Chondrocyte (in vitro differentiated cells): ENCODE results near the gene LMBR1L. TPM values are rescaled to one million over a fixed set of nuclear protein-coding genes. Genes with fewer than 3 reads are reported as not detected.
A peak's percentile ranks its signal among the peaks of the same experiment; 100 is the strongest.

Source experiments
- DNase-seq: peaks from one replicate; pipeline ENCODE4 v3.0.0; 2021; ENCODE audit warnings: mixed read lengths, low spot score
- H3K27ac Mint-ChIP-seq: one replicate; pipeline ENCODE4 v1.8.0; 2021; ENCODE audit warnings: mild to moderate bottlenecking, moderate library complexity, mixed read lengths; ENCODE audit not compliant: unreplicated experiment
- H3K27me3 Mint-ChIP-seq: 2 replicates; pipeline ENCODE4 v1.8.0; 2021; ENCODE audit warnings: low read depth, mixed read lengths
- H3K36me3 Mint-ChIP-seq: 2 replicates; pipeline ENCODE4 v1.8.0; 2021; ENCODE audit warnings: low read depth, mixed read lengths
- H3K4me1 Mint-ChIP-seq: 2 replicates; pipeline ENCODE4 v1.8.0; 2021; ENCODE audit warnings: low read depth, mild to moderate bottlenecking, mixed read lengths
- H3K4me3 Mint-ChIP-seq: one replicate; pipeline ENCODE4 v1.8.0; 2021; ENCODE audit warnings: mild to moderate bottlenecking, moderate library complexity, mixed read lengths; ENCODE audit not compliant: unreplicated experiment
- H3K9me3 Mint-ChIP-seq: 2 replicates; pipeline ENCODE4 v1.8.0; 2021; ENCODE audit warnings: low read depth, mixed read lengths
- total RNA-seq: library from RNA; stranded (reverse); gene quantifications from 3 replicates; pipeline ENCODE4 v1.2.1, GENCODE V29; 2021
- TF ChIP-seq, protein P1 (sequence below): fragments of 200-600 bp; sonication (generic); IDR thresholded peaks from 2 replicates; pipeline ENCODE4 v1.5.0; 2021; ENCODE audit warnings: antibody characterized with exemption, mild to moderate bottlenecking, moderate library complexity

LMBR1L gene
- total RNA-seq, 1 donor from 2014 or later, result 46.9 TPM

- Mint-ChIP-seq H3K4me3 (peak overlapping the region; percentile 58), H3K4me1 (peaks cover 34% of the 10 kb centered on the region), H3K36me3 (no peaks in the 10 kb centered on the region), H3K27me3 (peaks cover 26% of the 10 kb centered on the region), H3K9me3 (no peaks in the 10 kb centered on the region), H3K27ac (peak overlapping the region; percentile 51)
- DNase-seq, result no peak
- TF ChIP-seq, protein P1, sequence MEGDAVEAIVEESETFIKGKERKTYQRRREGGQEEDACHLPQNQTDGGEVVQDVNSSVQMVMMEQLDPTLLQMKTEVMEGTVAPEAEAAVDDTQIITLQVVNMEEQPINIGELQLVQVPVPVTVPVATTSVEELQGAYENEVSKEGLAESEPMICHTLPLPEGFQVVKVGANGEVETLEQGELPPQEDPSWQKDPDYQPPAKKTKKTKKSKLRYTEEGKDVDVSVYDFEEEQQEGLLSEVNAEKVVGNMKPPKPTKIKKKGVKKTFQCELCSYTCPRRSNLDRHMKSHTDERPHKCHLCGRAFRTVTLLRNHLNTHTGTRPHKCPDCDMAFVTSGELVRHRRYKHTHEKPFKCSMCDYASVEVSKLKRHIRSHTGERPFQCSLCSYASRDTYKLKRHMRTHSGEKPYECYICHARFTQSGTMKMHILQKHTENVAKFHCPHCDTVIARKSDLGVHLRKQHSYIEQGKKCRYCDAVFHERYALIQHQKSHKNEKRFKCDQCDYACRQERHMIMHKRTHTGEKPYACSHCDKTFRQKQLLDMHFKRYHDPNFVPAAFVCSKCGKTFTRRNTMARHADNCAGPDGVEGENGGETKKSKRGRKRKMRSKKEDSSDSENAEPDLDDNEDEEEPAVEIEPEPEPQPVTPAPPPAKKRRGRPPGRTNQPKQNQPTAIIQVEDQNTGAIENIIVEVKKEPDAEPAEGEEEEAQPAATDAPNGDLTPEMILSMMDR, result peak; percentile 65
Observed at GRCh38 chr12:49089821-49090773, 20.6 kb downstream of the LMBR1L start.

GRCh38 chr12:49088932-49089330 is 21.7 kb downstream of the LMBR1L start:
- H3K4me1 Mint-ChIP-seq, result peaks cover 30% of the 10 kb centered on the region
- H3K27me3 Mint-ChIP-seq, result peaks cover 21% of the 10 kb centered on the region

DNA sequence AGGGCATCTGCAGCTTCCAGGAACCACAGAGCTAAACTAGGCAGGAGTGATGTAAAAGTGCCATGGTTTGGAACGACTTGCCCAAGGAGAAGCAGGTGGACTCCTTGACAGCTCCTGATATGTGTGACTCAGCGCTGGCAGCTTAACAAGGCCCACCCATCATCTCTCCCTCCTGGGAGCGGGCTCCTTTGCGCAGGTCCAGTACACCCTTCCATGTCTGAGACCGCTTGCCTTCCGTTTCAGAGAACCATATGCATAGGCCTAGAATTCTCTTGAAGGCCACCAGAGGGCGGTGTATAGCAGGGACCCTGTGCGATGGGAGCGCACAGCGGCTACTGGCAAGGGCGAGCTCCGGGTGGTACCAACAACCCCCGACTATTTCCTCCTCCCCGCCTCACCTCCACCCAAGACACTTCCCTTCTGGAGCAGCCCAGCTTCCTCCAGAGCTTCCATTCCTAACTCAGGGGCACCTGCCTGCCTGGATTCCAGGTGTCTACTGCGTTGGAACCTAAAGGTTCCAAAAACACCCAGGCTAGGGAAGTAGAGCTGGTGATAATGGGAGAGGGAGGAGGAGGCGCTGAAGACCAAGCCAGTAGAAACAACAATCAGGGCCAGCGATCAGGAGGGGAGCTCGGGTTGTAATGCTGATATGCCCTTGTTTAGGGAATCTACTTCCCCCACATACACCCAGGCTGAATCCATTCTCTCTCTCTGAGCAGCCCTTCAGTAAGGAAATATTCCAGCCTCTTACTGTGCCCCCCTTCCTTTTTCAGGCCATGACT is 22.3 kb downstream of the LMBR1L start:
- peaks cover 15% of the 10 kb centered on the region for H3K27me3 Mint-ChIP-seq

More at GRCh38 chr12:49088932-49089330, 21.7 kb downstream of the LMBR1L start:
- no peak overlapping the region for H3K27ac Mint-ChIP-seq
- H3K36me3 Mint-ChIP-seq, result no peaks in the 10 kb centered on the region
- no peaks in the 10 kb centered on the region for H3K9me3 Mint-ChIP-seq
- H3K4me3 Mint-ChIP-seq, result no peak overlapping the region
- TF ChIP-seq, protein P1, result no peak
- DNase-seq, result no peak

GRCh38 chr12:49086116-49086515 is 24.5 kb downstream of the LMBR1L start:
- Mint-ChIP-seq H3K27me3 (peaks cover 10% of the 10 kb centered on the region), H3K9me3 (no peaks in the 10 kb centered on the region), H3K4me3 (no peak overlapping the region), H3K4me1 (peaks cover 19% of the 10 kb centered on the region), H3K36me3 (no peaks in the 10 kb centered on the region), H3K27ac (no peak overlapping the region)
- no peak for DNase-seq
- TF ChIP-seq, protein P1, result no peak

More for the DNA sequence above, 22.3 kb downstream of the LMBR1L start:
- H3K36me3 Mint-ChIP-seq, result no peaks in the 10 kb centered on the region
- peaks cover 26% of the 10 kb centered on the region for H3K4me1 Mint-ChIP-seq
- TF ChIP-seq, protein P1, result peak; percentile 91
- no peaks in the 10 kb centered on the region for H3K9me3 Mint-ChIP-seq
- no peak overlapping the region for H3K27ac Mint-ChIP-seq
- no peak for DNase-seq
- H3K4me3 Mint-ChIP-seq, result peak overlapping the region; percentile 25

GRCh38 chr12:49084438-49084837 is 26.2 kb downstream of the LMBR1L start:
- no peak for DNase-seq
- TF ChIP-seq, protein P1, result no peak
- H3K4me1 Mint-ChIP-seq, result peaks cover 11% of the 10 kb centered on the region
- no peaks in the 10 kb centered on the region for H3K36me3 Mint-ChIP-seq
- H3K27me3 Mint-ChIP-seq, result peaks cover 5% of the 10 kb centered on the region
- no peaks in the 10 kb centered on the region for H3K9me3 Mint-ChIP-seq
- H3K4me3 Mint-ChIP-seq, result no peak overlapping the region
- no peak overlapping the region for H3K27ac Mint-ChIP-seq
